ENCODE results near the gene NUFIP2. TPM values are rescaled to one million over a fixed set of nuclear protein-coding genes. Genes with fewer than 3 reads are reported as not detected.

The NUFIP2 gene
- total and polyA plus RNA-seq, 10 of the 15 experiments (the other 5 are each of a cell fraction or from before 2014, with no cell fraction given): 3.7 to 32.3 (median 14.5) TPM

- Histone ChIP-seq H3K27me3 (replicated peaks in 1 of 2; ENCODE audit: control insufficient read depth in 2 of 2, insufficient read depth in 2 of 2, low read length in 1 of 2) (no peaks in the 10 kb centered on the region), H3K79me2 (ENCODE audit: control insufficient read depth, insufficient read depth, low read length) (no peaks in the 10 kb centered on the region), H2AFZ (ENCODE audit: control insufficient read depth, low read depth, low read length) (no peak overlapping the region), H3K4me3 (no peak overlapping the region), H3K36me3 (ENCODE audit: control insufficient read depth in 2 of 2, insufficient read depth in 2 of 2, low read length in 1 of 2) (no peaks in the 10 kb centered on the region), H3K4me1 (ENCODE audit: control insufficient read depth, insufficient read depth, low read length) (no peaks in the 10 kb centered on the region; the same call in 1 of the 2 replicates), H3K4me2 (ENCODE audit: control insufficient read depth, insufficient read depth) (no peak overlapping the region), H3K9me3 (replicated peaks; ENCODE audit: control insufficient read depth, insufficient read depth, low read length) (no peaks in the 10 kb centered on the region), H3K27ac (ENCODE audit: control insufficient read depth, insufficient read depth) (no peak overlapping the region), H3K9ac (ENCODE audit: control insufficient read depth, insufficient read depth, low read length) (no peak overlapping the region), H4K20me1 (ENCODE audit: control insufficient read depth, insufficient read depth) (no peaks in the 10 kb centered on the region)
- RAD21 ChIA-PET (ENCODE audit: unreplicated experiment): interaction anchor here (0.9 to 2.2 kb wide), 4 partner anchors 20 to 116 kb away, joined by 3 to 14 read pairs (median 4); no protein-coding TSS in a partner anchor
- intact Hi-C loops (cut with micrococcal nuclease; ENCODE audit: unreplicated experiment): no loop called here
- BruUV-seq (replicated peaks): no TSS peak
- DNase-seq (ENCODE audit: low read depth, low spot score) (no peak), FAIRE-seq (no peak), ATAC-seq (no peak)
- 32% methylated on average over 2 of the region's 2 CpGs for WGBS (ENCODE audit: insufficient coverage, insufficient replicate concordance, low lambda C conversion rate, missing lambda C conversion rate)
- in situ Hi-C loops (cut with MboI): no loop called here
- POLR2A ChIA-PET: no interaction called here
- CTCF ChIA-PET: interaction anchor here (0.8 to 3.0 kb wide), 7 partner anchors 15 to 130 kb away, joined by 3 to 21 read pairs (median 4); no protein-coding TSS in a partner anchor
- SMC1A ChIA-PET (ENCODE audit: uncharacterized antibody, unreplicated experiment): interaction anchor here (0.9 to 1.7 kb wide), 5 partner anchors 10 to 22 kb away, joined by 3 to 6 read pairs (median 4); no protein-coding TSS in a partner anchor
- TF ChIP-seq HDAC6 (IDR thresholded peaks at IDR 0.05; ENCODE audit: unreplicated experiment) (no peak), STAT3 (IDR thresholded peaks at IDR 0.05; ENCODE audit: low read depth, low read length) (no peak), E2F4 (IDR thresholded peaks at IDR 0.05; ENCODE audit: low read depth, low read length) (no peak), MEF2B (IDR thresholded peaks at IDR 0.05; ENCODE audit: partially characterized antibody, poor library complexity, severe bottlenecking) (no peak), EP300 (IDR thresholded peaks at IDR 0.05; ENCODE audit: borderline replicate concordance in 1 of 2, control insufficient read depth in 1 of 2, low read depth in 2 of 2, low read length in 2 of 2) (no peak), PKNOX1 (IDR thresholded peaks at IDR 0.05) (no peak), TAF1 (IDR thresholded peaks at IDR 0.05; ENCODE audit: borderline replicate concordance, low read depth, low read length) (no peak), ZBTB40 (IDR thresholded peaks at IDR 0.05; ENCODE audit: borderline replicate concordance) (no peak), CEBPB (IDR thresholded peaks at IDR 0.05; ENCODE audit: borderline replicate concordance in 1 of 2, low read depth in 2 of 2, low read length in 2 of 2) (no peak), ESRRA (IDR thresholded peaks at IDR 0.05; ENCODE audit: low read length) (no peak), RFX5 (IDR thresholded peaks at IDR 0.05; ENCODE audit: low read depth, low read length) (no peak), RBBP5 (conservative IDR thresholded peaks at IDR 0.05) (no peak), EZH2 (IDR thresholded peaks at IDR 0.05; ENCODE audit: borderline replicate concordance, control insufficient read depth, low read depth, low read length) (no peak), TCF12 (IDR thresholded peaks at IDR 0.05; ENCODE audit: low read depth, low read length) (no peak), ZNF384 (IDR thresholded peaks at IDR 0.05; ENCODE audit: borderline replicate concordance, low read depth, low read length) (no peak)
- TF ChIP-seq, protein P1, sequence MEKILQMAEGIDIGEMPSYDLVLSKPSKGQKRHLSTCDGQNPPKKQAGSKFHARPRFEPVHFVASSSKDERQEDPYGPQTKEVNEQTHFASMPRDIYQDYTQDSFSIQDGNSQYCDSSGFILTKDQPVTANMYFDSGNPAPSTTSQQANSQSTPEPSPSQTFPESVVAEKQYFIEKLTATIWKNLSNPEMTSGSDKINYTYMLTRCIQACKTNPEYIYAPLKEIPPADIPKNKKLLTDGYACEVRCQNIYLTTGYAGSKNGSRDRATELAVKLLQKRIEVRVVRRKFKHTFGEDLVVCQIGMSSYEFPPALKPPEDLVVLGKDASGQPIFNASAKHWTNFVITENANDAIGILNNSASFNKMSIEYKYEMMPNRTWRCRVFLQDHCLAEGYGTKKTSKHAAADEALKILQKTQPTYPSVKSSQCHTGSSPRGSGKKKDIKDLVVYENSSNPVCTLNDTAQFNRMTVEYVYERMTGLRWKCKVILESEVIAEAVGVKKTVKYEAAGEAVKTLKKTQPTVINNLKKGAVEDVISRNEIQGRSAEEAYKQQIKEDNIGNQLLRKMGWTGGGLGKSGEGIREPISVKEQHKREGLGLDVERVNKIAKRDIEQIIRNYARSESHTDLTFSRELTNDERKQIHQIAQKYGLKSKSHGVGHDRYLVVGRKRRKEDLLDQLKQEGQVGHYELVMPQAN (conservative IDR thresholded peaks at IDR 0.05): no peak
Observed at GRCh38 chr17:29240477-29240876, 53.5 kb downstream of the NUFIP2 start.
